HG02938 (cell line): ENCODE data around the gene IFNA1.
"Not testable (repeated sequence)": the region's sequence is repeated elsewhere in the genome, so short reads cannot be mapped to it uniquely, and the experiment has no call there.

ENCODE experiments used
- ATAC-seq: cut with Tn5 transposase; IDR thresholded peaks from one replicate; pipeline ENCODE4 v1.9.1; 2021; ENCODE audit warnings: mild to moderate bottlenecking, moderate library complexity; ENCODE audit not compliant: unreplicated experiment

The IFNA1 gene

GRCh38 chr9:21440139-21440538 lies at the start of gene IFNA1:
Gene IFNA1 (plus strand): TSS chr9:21440439. CDS start chr9:21440508, 69 bp downstream.
- no peak for ATAC-seq

- peak; percentile 95 for ATAC-seq
Observed at GRCh38 chr9:21392270-21392669, 48.0 kb upstream of the IFNA1 start.

- peak; percentile 60 for ATAC-seq
Observed at GRCh38 chr9:21395778-21396717, 44.2 kb upstream of the IFNA1 start.

GRCh38 chr9:21398955-21399489 lies 41.2 kb upstream of the IFNA1 start:
- ATAC-seq: no peak

GRCh38 chr9:21399956-21400355 lies 40.3 kb upstream of the IFNA1 start:
- no peak for ATAC-seq

- ATAC-seq: peak; percentile 63
Observed at GRCh38 chr9:21402386-21403251, 37.6 kb upstream of the IFNA1 start.

GRCh38 chr9:21404146-21404545 lies 36.1 kb upstream of the IFNA1 start:
- ATAC-seq: no peak

- ATAC-seq: no peak
Observed at GRCh38 chr9:21408817-21409216, 31.4 kb upstream of the IFNA1 start, which contains the start of gene IFNA8. Gene IFNA8 (plus strand): TSS chr9:21409117. CDS start chr9:21409177, 60 bp downstream.

GRCh38 chr9:21412107-21412506 lies 28.1 kb upstream of the IFNA1 start:
- ATAC-seq: no peak

GRCh38 chr9:21413151-21413550 lies 27.1 kb upstream of the IFNA1 start:
- no peak for ATAC-seq

- no peak for ATAC-seq
Observed at GRCh38 chr9:21413624-21414023, 26.6 kb upstream of the IFNA1 start.

GRCh38 chr9:21414220-21414940 lies 25.9 kb upstream of the IFNA1 start:
- no peak for ATAC-seq

- ATAC-seq: no peak
Observed at GRCh38 chr9:21415493-21416267, 24.6 kb upstream of the IFNA1 start.

- ATAC-seq: peak; percentile 49
Observed at GRCh38 chr9:21428235-21428634, 12.0 kb upstream of the IFNA1 start.

- no peak for ATAC-seq
Observed at GRCh38 chr9:21429191-21429590, 11.0 kb upstream of the IFNA1 start.

GRCh38 chr9:21432672-21433425 lies 7.4 kb upstream of the IFNA1 start:
- peak; percentile 73 for ATAC-seq

- ATAC-seq: no peak
Observed at GRCh38 chr9:21434202-21435014, 5.8 kb upstream of the IFNA1 start.

- not testable (repeated sequence) for ATAC-seq
Observed at GRCh38 chr9:21435015-21435383, 5.2 kb upstream of the IFNA1 start.
